ENCODE measurements around the gene SLFN5.
"Not testable (repeated sequence)": the region's sequence is repeated elsewhere in the genome, so short reads cannot be mapped to it uniquely, and the experiment has no call there.

The SLFN5 gene

GRCh38 chr17:35291802-35292201 is 48.9 kb downstream of the SLFN5 start:
- no peak for DNase-seq (ENCODE audit: low spot score)

- no peak for DNase-seq (ENCODE audit: low spot score)
These were observed 50.4 kb downstream of the SLFN5 start for GRCh38 chr17:35293151-35293847.

DNA sequence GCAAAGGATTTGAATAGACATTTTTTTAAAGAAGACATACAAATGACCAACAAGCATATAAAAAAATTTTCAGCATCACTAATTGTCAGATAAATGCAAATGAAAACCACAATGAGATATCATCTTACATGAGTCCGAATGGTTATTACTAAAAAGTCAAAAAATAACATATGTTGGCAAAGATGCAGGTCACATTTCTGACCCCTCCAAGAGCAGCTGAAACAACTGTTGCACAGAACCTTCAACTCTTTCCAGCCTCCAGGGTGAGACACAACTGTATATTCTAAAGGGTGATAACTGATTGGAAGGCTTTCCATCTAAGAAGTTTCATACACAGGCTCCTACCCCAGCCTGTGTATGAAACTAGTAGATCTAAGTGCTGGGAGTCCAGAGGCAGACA is 51.9 kb downstream of the SLFN5 start:
- DNase-seq (ENCODE audit: low spot score), result no peak

DNA sequence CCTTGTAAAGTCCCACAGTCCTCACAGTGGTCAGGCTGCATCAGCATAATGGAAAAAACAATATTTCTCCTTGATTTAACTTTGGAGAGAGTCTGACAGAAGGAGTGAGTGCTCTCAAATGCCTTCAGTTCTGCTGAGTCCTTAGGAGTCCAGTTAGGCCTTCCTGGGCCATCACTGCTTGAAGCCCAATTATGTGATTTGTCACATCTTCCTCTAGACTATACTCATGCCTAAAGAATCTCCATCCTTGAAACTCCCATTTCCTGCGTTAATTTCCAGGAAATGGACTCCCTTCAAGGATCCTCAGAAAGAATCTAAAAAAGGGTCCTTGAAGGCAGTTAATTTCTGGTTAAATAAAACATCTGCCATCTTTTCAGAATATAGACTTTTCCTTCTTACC is 52.8 kb downstream of the SLFN5 start:
- DNase-seq (ENCODE audit: low spot score), result no peak

DNA sequence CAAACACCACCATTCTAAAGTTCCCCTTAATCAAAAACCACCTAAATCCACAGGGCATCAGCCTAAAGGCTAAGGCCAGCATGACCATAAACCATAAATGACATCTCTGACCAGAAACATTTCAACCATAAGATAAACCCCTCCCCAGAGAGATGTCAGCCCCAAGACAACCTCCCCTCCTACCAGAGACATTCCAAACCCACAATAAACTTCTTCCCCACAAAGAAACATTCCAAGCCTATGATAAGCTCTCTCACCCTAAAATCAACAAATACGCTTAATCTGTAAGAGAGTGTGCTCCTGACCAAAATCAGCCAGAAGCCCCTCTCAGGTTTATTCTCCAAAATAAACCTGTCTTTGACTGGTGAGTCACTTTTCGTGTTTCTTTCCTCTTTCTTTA is 54.8 kb downstream of the SLFN5 start:
- DNase-seq (ENCODE audit: low spot score), result no peak

- DNase-seq (ENCODE audit: low spot score), result no peak
These were observed 55.8 kb downstream of the SLFN5 start for GRCh38 chr17:35298639-35299038.

DNA sequence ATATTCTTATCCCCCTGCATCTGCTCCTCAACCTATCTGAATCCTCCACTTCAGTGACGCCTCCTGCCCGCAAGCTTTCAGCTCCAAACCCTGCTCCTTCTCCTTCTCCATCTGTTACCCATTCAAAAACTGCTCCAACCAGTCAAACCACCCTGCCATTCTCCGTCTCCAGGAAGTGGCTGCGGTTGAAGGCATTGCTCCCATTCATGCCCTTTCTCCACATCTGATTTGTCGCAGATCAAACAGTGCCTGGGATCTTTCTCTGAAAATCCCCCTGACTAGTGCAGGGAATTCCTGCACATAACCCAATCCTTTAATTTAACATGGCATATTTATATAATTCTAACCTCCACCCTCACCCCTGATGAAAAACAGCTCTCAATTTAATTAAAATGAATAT is 56.3 kb downstream of the SLFN5 start:
- DNase-seq (ENCODE audit: low spot score), result no peak

GRCh38 chr17:35309345-35309744 is 66.5 kb downstream of the SLFN5 start:
- DNase-seq (ENCODE audit: low spot score), result not testable (repeated sequence)

GRCh38 chr17:35312346-35312745 is 69.5 kb downstream of the SLFN5 start:
- DNase-seq (ENCODE audit: low spot score), result no peak

- DNase-seq (ENCODE audit: low spot score), result peak; percentile 64
These were observed 70.2 kb downstream of the SLFN5 start for GRCh38 chr17:35312790-35313711.

GRCh38 chr17:35313875-35314409 is 71.1 kb downstream of the SLFN5 start:
- DNase-seq (ENCODE audit: low spot score), result no peak

- DNase-seq (ENCODE audit: low spot score), result no peak
These were observed 71.7 kb downstream of the SLFN5 start for GRCh38 chr17:35314415-35315216.

DNA sequence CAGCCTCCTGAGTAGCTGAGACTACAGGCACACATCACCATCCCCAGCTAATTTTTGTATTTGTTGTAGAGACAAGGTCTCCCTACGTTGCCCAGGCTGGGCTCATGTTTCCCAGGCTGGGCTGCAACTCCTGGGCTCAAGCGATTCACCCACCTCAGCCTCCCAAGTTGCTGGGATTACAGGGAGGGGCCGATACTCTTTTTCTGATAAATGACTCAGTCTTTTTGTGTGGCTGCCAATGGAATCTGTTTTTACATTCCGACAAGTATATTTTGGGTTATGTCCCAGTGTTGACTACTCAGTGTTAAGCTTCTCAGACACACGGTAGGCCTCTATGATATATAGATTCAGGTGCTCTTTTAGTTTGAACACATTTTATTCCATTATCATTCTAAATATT is 72.4 kb downstream of the SLFN5 start:
- DNase-seq (ENCODE audit: low spot score), result no peak

DNA sequence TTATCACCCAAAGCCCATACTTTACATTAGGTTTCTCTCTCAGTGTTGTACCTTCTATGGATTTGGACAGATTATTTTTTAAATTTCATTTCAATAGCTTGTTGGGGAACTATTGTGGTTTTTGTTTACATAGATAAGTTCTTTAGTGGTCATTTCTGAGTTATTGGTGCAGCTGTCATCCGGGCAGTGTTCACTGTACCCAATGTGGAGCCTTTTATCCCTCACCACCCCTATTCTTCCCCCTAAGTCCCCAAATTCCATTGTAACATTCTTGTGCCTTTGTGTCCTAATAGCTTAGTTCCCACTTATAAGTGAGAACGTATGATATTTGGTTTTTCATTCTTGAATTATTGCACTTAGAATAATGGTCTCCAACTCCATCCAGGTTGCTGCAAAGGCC is 73.1 kb downstream of the SLFN5 start:
- no peak for DNase-seq (ENCODE audit: low spot score)

DNA sequence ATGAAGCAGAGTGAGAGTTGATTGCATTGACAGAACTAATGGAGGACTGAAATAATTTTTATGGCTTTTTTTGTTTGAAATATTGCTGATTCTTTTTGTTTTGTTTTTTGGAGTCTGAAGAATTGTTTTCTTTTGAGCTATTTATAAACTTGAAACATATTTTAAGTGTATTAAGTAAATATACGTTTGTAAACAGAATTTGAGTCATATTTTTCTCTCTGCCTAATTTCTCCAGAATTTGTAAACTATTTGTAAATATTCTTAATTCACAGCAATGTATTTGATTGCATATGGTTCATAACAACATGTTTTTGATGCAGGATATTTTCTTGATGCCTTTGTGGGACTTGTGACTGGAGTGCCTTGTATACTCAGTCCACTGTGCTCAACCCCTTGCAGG is 79.9 kb downstream of the SLFN5 start:
- no peak for DNase-seq (ENCODE audit: low spot score)

Measured in germinal center (tissue), 1 donor.